Activated naive CD4-positive, alpha-beta T cell treated with anti-CD3 and anti-CD28 coated beads, Interleukin-2, amount 50 U/mL, for 72 hours (primary cell): ENCODE data around the gene CTBP1. TPM values are rescaled to one million over a fixed set of nuclear protein-coding genes. Genes with fewer than 3 reads are reported as not detected.
"Not testable (repeated sequence)": the region's sequence is repeated elsewhere in the genome, so short reads cannot be mapped to it uniquely, and the experiment has no call there.

Source experiments
- ATAC-seq, 2 donors: fragments of 150-1000 bp; cut with Tn5 transposase; 2 replicates each; pipeline ENCODE4 v1.10.0; 2021; ENCODE audit warnings: mild to moderate bottlenecking in 2 of 2, moderate library complexity in 2 of 2
- DNase-seq, 2 donors: peaks; one replicate each; pipeline ENCODE4 v3.0.0; 2021 to 2022; ENCODE audit warnings: low spot score in 2 of 2
- H3K27ac Mint-ChIP-seq, 2 donors: one replicate each; pipeline ENCODE4 v1.8.0; 2022; ENCODE audit warnings: mild to moderate bottlenecking in 2 of 2, mixed read lengths in 2 of 2
- H3K36me3 Mint-ChIP-seq, 2 donors: one replicate each; pipeline ENCODE4 v1.8.0; 2022; ENCODE audit warnings: mixed read lengths in 2 of 2
- H3K9me3 Mint-ChIP-seq, 2 donors: one replicate each; pipeline ENCODE4 v1.8.0; 2022; ENCODE audit warnings: mixed read lengths in 2 of 2
- total RNA-seq, 2 donors: library from RNA; stranded (reverse); gene quantifications; one replicate each; pipeline ENCODE4 v1.2.3, GENCODE V29; 2022

CTBP1 gene
- total RNA-seq, 2 donors from 2014 or later = 74.7 to 177 TPM

DNA sequence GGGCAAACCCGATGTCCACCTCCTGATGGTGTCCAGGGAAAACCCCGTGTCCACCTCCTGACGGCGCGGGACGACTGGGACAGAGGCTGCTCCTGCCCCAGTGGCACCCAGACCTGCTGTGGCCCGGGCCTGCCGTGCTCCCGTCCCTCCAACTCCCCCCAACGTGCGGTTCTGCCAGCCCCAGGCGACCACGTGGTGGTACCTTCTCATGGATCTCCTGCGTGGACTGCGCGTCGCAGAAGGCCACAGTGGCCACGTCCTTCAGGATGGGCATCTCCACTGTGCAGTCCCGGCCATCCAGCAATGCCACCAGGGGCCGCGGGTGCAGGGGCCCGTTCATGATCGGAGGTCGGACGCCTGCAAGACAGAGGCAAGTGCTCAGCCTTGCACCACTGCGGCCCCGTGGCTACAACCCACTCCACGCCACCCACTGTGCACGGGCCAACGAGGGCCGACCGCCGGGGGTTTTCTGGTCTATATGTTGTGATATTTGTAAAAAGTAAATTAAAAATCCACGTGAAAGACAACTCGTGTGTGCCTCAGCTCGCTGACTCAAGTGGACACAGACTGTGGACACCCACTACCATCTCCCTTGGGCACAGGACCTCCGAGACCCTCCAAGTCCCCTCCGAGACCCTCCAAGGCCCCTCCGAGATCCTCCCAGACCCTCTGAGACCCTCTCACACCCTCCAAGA is 10.8 kb downstream of the CTBP1 start:
- H3K36me3 Mint-ChIP-seq = no peaks in the 10 kb centered on the region
- ATAC-seq = no peak
- H3K9me3 Mint-ChIP-seq = no peaks in the 10 kb centered on the region
- DNase-seq = peak in 1 of 2 donors; percentile 52
- H3K27ac Mint-ChIP-seq = peak overlapping the region in 1 of 2 donors; percentile 59

DNA sequence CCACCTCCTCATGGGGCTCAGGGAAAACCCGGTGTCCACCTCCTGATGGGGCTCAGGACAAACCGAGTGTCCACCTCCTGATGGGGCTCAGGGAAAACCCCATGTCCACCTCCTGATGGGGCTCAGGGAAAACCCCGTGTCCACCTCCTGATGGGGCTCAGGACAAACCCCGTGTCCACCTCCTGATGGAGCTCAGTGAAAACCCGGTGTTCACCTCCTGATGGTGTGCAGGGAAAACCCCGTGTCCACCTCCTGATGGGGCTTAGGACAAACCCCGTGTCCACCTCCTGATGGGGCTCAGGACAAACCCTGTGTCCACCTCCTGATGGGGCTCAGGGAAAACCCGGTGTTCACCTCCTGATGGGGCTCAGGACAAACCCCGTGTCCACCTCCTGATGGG is 11.7 kb downstream of the CTBP1 start:
- not testable (repeated sequence) for H3K9me3 Mint-ChIP-seq, H3K36me3 Mint-ChIP-seq, H3K27ac Mint-ChIP-seq, ATAC-seq, DNase-seq

DNA sequence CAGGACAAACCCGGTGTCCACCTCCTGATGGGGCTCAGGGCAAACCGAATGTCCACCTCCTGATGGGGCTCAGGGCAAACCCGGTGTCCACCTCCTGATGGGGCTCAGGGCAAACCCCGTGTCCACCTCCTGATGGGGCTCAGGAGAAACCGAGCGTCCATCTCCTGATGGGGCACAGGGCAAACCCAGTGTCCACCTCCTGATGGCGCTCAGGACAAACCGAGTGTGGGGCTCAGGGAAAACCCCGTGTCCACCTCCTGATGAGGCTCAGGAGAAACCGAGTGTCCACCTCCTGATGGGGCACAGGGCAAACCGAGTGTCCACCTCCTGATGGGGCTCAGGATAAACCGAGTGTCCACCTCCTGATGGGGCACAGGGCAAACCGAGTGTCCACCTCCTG is 12.1 kb downstream of the CTBP1 start:
- H3K36me3 Mint-ChIP-seq, H3K27ac Mint-ChIP-seq, DNase-seq, H3K9me3 Mint-ChIP-seq, ATAC-seq: not testable (repeated sequence)

DNA sequence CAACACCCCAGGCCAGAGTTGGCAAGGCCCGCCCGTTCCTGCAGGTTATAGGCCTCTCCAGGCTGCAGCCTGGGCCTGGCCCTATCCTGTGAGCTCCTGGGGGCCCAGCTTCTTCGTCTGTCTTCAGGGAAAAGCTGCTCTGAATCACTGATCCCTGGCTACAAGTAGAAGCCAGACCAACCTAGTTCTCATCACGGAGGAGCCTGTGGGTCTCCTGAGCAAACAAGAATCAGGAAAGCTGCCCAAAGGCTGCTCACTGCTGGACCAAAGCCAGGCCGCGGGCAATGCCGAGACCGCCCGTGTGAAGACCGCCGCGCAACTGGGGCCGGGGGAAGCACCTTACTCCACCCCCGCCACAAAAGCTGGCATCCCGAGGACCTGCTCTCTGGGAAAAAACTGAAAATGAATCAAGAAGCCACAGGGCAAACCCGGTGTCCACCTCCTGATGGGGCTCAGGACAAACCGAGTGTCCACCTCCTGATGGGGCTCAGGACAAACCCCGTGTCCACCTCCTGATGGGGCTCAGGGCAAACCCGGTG is 12.8 kb downstream of the CTBP1 start:
- DNase-seq (no peak), ATAC-seq (no peak)
- H3K27ac Mint-ChIP-seq = peak overlapping the region in 1 of 2 donors; percentile 50
- no peaks in the 10 kb centered on the region for H3K9me3 Mint-ChIP-seq
- no peaks in the 10 kb centered on the region for H3K36me3 Mint-ChIP-seq

DNA sequence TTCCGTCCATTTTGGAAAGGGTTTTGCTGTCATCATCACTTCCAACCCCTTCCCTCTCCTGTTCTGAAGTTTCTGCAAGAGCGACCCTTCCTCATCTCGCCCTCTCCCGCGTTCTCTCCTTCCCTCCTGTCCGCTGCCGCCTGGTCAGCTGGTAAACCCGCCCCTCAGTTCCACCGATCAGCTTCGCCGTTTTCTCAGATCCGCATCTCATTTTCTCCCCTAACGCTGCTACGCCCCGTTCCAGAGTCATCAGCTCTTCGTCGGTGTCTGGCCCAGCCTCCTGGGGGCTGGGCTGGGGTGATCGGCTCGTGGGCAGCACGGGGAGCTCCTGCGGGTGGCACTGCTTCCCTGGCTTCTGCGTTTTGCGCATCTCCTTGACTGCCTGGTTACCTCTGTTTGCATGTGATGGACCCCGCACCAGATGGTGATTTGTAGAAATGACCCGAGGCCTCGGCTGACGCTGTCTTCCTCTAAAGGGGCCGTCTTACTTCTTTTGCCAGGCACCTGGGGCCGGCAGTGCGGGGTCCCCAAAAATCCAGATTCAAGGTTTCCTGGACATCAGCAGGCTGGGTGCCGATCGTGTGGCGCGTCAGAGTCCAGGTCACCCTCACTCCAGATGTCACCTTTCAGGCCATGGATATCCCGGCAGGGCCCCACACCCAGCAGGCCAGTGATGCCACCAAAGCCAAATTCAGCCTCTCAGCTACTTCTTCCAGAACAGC is 13.4 kb downstream of the CTBP1 start:
- no peak for ATAC-seq
- no peak overlapping the region for H3K27ac Mint-ChIP-seq
- DNase-seq = no peak
- H3K36me3 Mint-ChIP-seq = no peaks in the 10 kb centered on the region
- H3K9me3 Mint-ChIP-seq = no peaks in the 10 kb centered on the region

DNA sequence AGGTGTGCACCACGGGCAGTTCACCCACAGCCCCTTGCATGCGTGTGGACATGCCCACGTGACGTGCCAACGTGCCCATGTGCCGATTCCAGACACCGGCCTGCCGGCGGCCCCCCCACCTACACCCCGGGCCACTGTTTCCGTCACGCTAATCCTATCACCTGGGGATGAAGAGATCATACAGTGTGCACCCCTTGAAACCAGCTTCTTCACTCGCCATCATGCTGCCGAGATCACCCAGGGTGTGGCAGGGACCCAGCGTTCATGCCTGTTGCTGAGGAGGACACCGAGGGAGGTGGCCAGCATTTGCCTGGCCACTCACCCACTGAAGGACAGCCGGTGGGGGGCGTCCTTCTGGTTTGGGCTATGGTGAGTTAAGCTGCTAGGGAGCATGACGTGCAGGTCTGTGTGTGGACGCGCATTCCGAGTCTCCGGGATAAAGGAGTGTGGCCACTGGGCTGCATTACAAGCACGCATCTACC is 14.1 kb downstream of the CTBP1 start:
- no peak for DNase-seq
- Mint-ChIP-seq H3K36me3 (no peaks in the 10 kb centered on the region), H3K27ac (peak overlapping the region in 1 of 2 donors; percentile 92)

DNA sequence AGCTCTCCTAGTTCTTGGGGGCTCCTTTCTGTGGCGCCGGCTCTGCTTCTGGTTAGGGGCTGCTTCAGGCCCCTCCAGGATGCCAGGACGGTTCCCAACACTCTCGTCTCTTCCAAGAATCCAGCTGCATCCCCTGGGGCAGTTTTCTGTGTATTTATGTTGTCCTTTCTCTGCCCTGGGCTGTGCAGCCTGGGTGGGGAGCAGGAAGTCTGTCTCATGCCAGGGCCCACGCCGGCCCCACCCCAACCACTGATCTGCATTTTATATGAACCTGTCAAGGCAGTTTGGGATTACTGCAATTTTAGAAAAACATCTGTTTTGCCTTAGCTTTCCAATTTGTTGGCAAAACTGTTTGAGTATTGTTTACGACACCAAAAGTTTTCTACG is 14.6 kb downstream of the CTBP1 start:
- DNase-seq (no peak), ATAC-seq (no peak)
- Mint-ChIP-seq H3K36me3 (no peaks in the 10 kb centered on the region), H3K9me3 (no peaks in the 10 kb centered on the region), H3K27ac (peak overlapping the region in 1 of 2 donors; percentile 92)

More for the DNA sequence above, 14.1 kb downstream of the CTBP1 start:
- no peak for ATAC-seq
- no peaks in the 10 kb centered on the region for H3K9me3 Mint-ChIP-seq

DNA sequence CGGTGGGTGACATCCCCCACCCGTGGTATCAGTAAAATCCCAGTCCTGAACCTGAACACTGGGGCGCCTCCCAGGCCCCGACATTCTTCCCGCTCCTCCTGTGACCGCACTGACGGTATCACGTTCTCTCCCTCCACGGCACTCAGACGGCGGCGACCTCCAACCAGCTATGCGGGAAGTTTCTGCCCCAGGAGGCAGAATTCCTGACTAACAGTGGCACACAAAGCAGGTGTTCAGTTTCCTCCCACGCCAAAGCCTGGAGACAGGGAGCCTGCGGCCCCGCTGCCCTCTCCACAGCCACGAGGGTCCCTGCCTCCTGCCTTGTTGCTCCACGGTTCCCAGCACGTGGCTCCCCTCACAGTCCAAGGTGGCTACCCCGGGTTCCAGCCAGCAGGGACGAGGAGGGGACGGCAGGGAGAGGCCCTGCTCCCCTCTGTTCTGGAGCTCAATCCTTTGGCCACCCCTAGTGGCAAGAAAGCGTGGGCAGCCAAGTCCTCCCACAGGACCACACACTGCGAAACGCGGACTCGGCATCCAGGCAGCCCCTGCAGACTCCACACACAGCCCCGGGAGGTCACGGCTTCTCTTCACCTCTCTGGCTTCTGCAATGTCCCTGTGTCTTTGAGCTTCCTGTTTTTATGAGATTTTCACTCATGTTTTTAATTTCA is 15.2 kb downstream of the CTBP1 start:
- ATAC-seq (no peak), DNase-seq (no peak)
- Mint-ChIP-seq H3K27ac (peak overlapping the region in 1 of 2 donors; percentile 92), H3K36me3 (no peaks in the 10 kb centered on the region), H3K9me3 (no peaks in the 10 kb centered on the region)

DNA sequence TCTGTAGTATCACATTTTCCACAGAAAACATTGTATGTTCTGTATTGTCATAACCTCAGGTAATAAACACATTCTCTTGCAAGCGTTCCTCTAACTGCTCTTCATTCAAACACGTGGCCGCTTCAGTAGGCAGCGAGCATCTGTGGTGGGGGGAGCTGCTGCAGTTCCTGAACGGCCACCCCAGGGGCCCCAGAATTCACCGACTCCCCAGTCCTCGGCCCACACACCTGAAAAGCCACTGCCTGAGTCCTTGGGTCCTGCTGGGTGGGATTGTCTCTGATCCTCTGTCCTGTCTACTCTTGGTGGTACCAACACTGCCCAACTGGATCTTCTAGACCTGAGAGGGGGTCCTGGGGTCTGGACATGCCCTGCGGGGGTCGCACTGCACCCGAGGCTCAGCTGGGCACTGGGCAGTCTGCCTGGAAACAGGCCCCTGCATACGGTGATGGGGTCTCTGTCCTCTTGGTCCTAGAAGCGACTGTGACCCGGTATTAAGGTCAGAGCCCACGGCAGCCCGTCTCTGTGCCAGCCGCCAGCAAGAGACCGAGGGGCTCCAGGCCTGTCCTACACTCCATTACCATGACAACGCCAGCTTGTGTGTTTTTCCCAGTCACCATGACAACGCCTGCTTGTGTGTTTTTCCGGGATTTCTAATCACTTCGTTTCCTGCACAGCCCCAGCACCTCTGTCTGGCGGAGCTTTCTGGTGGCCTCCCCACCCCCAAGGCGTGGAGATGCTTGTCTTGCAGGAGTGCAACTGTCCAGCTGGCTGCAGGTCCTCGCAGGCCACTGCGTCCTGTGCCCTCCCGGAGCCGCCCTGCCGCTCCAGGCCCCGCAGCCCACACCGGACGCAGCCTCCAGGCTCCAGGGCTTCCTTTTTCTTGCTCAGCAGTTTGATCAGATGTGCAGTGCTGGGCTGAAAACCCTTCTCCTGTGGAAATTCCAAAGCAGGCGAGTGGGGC is 16.0 kb downstream of the CTBP1 start:
- ATAC-seq (no peak), DNase-seq (no peak)
- Mint-ChIP-seq H3K9me3 (no peaks in the 10 kb centered on the region), H3K36me3 (peaks cover under 1% of the 10 kb centered on the region in 2 donors), H3K27ac (peak overlapping the region; percentile 61 to 62)

DNA sequence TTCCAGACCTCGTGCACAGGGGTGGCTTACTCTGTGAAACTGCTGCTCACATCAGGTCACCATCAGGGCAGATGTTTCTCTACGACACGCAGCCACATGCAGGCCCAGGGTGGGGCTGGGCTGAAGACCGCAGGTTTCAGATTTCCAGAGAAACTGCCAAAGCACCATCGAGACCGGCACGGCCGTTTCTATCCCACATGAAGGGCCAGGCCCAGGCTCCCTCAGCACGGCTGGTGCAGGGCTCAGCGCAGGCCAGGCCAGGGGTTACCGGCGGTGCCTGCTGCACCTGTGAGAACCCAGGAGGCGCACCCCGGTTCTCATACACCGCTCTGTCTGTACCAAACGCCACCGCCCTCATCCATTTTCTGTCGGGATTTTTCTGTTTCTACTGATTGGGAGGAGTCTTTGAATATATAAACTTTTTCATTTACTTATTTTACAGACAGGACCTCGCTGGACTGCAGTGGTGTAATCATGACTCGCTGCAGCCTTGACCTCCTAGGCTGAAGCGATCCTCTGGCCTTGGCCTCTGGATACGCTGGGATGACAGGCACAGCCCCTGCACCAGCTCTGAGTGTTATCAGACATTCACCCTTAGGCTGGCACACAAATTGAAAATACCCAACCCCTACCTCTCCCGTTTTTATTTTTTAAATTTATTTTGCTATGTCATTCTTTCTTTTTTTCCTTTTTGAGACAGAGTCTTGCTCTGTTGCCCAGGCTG is 17.1 kb downstream of the CTBP1 start:
- H3K27ac Mint-ChIP-seq = peak overlapping the region; percentile 61 to 62
- peaks cover 11 to 12% of the 10 kb centered on the region in 2 donors for H3K36me3 Mint-ChIP-seq
- H3K9me3 Mint-ChIP-seq = no peaks in the 10 kb centered on the region
- no peak for ATAC-seq
- no peak for DNase-seq

DNA sequence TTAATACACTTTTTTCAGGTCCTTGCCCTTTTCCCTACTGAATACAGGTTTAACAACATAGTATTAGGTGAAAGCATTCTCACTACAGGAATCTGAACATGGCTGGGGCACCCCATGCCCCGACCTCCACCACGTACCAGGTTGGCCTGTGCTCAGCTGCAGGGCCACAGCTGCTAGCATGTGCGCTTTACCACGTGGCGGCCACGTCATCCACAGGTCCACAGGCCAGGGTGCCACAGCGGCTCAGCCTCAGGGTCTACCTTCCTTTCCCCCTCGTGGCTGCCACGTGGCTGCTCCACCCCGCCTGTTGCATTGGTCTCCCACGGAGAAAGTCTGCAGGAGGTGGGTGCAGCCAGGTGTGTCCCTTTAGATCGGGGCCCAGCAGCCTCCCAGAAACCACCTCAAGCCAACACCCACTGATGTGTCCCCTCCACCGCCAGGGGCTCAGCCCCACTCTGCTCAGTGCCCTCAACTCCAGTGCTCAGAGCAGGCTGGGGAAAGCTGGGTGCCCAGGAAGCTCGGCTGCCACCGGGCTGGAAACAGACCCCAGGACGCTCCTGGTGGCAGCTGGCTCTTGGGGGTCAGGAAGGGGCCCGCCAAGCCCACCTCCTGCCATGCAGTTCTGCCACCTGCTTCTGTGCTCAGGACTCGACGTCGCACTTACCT is 17.8 kb downstream of the CTBP1 start:
- no peaks in the 10 kb centered on the region for H3K9me3 Mint-ChIP-seq
- peaks cover 11 to 15% of the 10 kb centered on the region in 2 donors for H3K36me3 Mint-ChIP-seq
- ATAC-seq = no peak
- H3K27ac Mint-ChIP-seq = peak overlapping the region in 1 of 2 donors; percentile 62
- no peak for DNase-seq

DNA sequence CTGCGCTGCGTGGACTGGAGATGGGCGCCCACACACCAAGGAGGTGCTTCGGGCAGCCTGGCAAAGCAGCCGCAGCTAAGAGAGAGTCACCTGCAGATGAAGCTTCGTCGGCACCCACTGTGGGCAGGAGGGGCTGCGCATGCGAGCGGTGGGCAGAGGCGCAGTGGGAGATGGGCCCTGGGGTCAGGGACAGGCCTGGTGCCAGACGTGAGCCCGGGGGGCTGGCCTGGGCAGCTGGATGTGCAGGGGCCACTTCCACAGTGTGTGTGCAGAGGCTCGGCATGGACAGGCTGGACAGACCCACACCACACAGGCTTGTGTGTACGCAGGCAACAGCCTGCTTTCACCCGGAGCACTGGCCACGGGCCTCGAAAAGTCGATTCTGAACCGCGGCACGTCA is 18.6 kb downstream of the CTBP1 start:
- DNase-seq (no peak), ATAC-seq (no peak)
- no peaks in the 10 kb centered on the region for H3K9me3 Mint-ChIP-seq
- peaks cover 11 to 15% of the 10 kb centered on the region in 2 donors for H3K36me3 Mint-ChIP-seq
- H3K27ac Mint-ChIP-seq = no peak overlapping the region

DNA sequence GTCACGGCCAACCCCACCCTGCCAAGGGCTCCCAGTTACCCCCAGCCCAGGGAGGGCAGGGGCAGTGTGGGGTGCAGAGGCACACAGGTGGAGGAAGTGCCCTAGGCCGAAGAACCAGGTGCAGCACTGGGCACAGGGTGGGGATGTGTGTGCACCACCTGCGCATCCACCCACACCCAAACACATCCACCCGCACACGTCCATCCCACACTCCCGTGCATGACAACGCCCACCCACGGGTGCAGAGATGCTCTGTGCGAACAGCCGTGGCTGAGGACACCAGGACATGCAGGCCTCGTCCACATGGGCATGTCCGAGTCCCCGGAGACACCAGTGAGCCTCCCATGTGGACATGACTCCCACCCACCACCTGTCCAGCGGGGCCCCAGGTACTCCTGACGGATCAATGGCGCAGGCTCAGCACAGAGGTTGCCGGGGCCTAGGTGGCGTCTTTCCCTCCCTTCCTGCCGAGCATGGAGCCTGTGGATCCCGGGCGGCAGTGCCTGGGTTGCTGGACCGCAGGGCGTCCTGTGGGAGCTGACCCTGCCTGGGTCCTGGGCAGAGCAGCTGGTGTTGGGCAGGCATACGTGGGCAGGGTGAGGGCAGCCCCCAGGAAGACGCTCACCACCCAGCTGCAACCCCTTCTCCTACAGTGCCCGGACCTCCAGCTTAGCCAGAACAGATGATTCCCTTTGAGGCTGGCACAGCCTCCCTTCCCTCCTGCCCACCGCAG is 19.6 kb downstream of the CTBP1 start:
- Mint-ChIP-seq H3K36me3 (peaks cover 19 to 23% of the 10 kb centered on the region in 2 donors), H3K27ac (peak overlapping the region in 1 of 2 donors; percentile 77), H3K9me3 (no peaks in the 10 kb centered on the region)
- peak in 1 of 2 donors; percentile 12 for ATAC-seq
- no peak for DNase-seq

DNA sequence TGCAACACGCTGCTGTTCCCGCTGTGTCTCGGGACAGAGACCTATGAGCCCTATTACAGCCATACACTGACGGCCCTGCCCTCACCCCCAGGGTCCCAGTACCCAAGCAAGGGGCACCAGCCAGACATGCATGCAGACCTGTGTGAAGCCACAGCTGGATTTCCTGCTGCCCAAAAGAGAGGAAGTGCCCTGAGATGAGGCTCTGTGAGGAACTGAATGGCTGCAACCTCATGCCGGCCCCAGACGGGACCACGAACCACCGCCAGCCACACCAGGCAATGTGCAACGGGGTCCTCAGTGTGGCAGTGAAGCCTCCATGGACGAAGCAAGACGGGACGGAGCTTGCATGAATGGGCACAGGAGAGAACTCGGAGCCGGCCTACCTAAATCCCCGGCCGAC is 21.1 kb downstream of the CTBP1 start:
- ATAC-seq = no peak
- Mint-ChIP-seq H3K27ac (peak overlapping the region; percentile 36 to 55), H3K9me3 (no peaks in the 10 kb centered on the region), H3K36me3 (peaks cover 20 to 25% of the 10 kb centered on the region in 2 donors)
- DNase-seq = no peak
